ENCODE results near the gene LGALS3BP. TPM values are rescaled to one million over a fixed set of nuclear protein-coding genes. Genes with fewer than 3 reads are reported as not detected.

Gene LGALS3BP
- total RNA-seq, 1 experiment from 2014 or later = 57.9 TPM

DNA sequence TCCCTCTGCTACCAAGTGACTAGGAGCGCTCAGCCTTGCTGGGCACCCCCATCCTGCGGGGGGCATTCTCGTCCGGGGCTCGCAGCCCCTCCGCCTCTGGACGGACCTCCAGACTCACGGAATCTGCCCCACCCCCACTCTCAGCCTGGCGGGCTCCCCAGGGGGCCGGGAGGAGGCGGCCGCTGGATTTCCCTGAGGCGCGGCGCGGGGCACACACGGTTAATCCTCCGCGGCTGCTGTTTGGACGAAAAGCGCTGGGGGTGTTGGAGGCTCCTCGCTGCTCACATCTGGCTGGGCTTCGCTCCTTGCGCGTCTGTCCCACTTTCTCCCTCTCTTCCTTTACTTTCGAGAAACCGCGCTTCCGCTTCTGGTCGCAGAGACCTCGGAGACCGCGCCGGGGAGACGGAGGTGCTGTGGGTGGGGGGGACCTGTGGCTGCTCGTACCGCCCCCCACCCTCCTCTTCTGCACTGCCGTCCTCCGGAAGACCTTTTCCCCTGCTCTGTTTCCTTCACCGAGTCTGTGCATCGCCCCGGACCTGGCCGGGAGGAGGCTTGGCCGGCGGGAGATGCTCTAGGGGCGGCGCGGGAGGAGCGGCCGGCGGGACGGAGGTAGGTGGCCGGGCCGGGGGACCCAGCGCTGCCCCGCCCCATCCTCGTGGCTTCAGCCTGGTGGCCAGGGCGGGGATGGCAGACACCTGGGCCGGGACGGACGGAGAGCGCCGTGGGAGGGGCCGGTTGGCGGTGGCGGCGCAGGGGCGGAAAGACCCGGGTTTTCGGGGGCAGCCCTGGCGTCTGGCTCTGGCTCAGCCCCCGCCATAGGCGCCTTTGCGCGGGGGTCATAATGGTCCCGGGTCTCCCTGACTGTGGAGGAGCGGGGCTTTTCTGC is 44.4 kb upstream of the LGALS3BP start, which contains the start of gene C1QTNF1 (continued):
- TF ChIP-seq, protein P1, sequence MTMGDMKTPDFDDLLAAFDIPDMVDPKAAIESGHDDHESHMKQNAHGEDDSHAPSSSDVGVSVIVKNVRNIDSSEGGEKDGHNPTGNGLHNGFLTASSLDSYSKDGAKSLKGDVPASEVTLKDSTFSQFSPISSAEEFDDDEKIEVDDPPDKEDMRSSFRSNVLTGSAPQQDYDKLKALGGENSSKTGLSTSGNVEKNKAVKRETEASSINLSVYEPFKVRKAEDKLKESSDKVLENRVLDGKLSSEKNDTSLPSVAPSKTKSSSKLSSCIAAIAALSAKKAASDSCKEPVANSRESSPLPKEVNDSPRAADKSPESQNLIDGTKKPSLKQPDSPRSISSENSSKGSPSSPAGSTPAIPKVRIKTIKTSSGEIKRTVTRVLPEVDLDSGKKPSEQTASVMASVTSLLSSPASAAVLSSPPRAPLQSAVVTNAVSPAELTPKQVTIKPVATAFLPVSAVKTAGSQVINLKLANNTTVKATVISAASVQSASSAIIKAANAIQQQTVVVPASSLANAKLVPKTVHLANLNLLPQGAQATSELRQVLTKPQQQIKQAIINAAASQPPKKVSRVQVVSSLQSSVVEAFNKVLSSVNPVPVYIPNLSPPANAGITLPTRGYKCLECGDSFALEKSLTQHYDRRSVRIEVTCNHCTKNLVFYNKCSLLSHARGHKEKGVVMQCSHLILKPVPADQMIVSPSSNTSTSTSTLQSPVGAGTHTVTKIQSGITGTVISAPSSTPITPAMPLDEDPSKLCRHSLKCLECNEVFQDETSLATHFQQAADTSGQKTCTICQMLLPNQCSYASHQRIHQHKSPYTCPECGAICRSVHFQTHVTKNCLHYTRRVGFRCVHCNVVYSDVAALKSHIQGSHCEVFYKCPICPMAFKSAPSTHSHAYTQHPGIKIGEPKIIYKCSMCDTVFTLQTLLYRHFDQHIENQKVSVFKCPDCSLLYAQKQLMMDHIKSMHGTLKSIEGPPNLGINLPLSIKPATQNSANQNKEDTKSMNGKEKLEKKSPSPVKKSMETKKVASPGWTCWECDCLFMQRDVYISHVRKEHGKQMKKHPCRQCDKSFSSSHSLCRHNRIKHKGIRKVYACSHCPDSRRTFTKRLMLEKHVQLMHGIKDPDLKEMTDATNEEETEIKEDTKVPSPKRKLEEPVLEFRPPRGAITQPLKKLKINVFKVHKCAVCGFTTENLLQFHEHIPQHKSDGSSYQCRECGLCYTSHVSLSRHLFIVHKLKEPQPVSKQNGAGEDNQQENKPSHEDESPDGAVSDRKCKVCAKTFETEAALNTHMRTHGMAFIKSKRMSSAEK (CRISPR knock-in tag; IDR thresholded peaks at IDR 0.05; ENCODE audit: borderline replicate concordance) = no peak
- TF ChIP-seq, protein P2, sequence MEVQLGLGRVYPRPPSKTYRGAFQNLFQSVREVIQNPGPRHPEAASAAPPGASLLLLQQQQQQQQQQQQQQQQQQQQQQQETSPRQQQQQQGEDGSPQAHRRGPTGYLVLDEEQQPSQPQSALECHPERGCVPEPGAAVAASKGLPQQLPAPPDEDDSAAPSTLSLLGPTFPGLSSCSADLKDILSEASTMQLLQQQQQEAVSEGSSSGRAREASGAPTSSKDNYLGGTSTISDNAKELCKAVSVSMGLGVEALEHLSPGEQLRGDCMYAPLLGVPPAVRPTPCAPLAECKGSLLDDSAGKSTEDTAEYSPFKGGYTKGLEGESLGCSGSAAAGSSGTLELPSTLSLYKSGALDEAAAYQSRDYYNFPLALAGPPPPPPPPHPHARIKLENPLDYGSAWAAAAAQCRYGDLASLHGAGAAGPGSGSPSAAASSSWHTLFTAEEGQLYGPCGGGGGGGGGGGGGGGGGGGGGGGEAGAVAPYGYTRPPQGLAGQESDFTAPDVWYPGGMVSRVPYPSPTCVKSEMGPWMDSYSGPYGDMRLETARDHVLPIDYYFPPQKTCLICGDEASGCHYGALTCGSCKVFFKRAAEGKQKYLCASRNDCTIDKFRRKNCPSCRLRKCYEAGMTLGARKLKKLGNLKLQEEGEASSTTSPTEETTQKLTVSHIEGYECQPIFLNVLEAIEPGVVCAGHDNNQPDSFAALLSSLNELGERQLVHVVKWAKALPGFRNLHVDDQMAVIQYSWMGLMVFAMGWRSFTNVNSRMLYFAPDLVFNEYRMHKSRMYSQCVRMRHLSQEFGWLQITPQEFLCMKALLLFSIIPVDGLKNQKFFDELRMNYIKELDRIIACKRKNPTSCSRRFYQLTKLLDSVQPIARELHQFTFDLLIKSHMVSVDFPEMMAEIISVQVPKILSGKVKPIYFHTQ (CRISPR knock-in tag; IDR thresholded peaks at IDR 0.05) = no peak
- TF ChIP-seq FOXP1 (CRISPR knock-in tag; IDR thresholded peaks at IDR 0.05; ENCODE audit: borderline replicate concordance) = no peak
- TF ChIP-seq, protein P3, sequence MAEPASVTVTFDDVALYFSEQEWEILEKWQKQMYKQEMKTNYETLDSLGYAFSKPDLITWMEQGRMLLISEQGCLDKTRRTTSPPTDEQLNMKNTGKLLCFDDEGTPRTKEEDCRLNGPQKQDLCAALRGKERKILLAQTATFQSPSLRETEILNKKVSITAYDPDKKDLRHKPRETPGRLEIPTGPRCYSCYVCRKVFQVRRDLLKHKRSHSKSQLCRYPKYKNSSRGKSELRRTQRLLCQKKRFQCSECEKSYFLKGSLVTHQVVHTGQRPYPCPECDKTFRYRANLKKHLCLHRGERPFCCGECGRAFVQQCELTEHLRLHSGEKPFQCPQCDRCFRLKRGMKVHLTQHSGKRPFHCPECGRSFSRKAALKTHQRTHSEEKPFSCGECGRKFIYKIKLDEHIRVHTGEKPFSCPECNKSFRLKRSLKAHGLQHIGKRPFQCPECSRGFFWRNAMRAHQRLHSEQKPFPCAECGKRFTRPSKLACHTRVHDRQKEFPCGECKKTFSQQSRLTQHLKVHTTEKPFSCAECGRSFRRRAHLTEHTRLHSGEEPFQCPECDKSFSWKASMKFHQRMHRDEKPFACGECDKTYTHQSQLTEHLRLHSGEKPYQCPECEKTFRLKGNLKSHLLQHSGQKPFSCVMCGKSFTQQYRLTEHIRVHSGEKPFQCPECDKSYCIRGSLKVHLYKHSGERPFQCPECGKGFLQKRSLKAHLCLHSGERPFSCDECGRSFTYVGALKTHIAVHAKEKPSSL (CRISPR knock-in tag; conservative IDR thresholded peaks at IDR 0.05) = no peak
- TF ChIP-seq HMGA2 (CRISPR knock-in tag; IDR thresholded peaks at IDR 0.05) = no peak
- TF ChIP-seq, protein P4, sequence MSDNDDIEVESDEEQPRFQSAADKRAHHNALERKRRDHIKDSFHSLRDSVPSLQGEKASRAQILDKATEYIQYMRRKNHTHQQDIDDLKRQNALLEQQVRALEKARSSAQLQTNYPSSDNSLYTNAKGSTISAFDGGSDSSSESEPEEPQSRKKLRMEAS (CRISPR knock-in tag; IDR thresholded peaks at IDR 0.05) = peak; percentile 51; the same call in 1 of the 2 replicates
- no peak for TF ChIP-seq EMX1 (CRISPR knock-in tag; IDR thresholded peaks at IDR 0.05)
- no peak for TF ChIP-seq ETV6 (CRISPR knock-in tag; IDR thresholded peaks at IDR 0.05)
- TF ChIP-seq ZNF232 (CRISPR knock-in tag; IDR thresholded peaks at IDR 0.05) = no peak
- no peak for TF ChIP-seq CREB1 (CRISPR knock-in tag; IDR thresholded peaks at IDR 0.05)
- TF ChIP-seq, protein P5, sequence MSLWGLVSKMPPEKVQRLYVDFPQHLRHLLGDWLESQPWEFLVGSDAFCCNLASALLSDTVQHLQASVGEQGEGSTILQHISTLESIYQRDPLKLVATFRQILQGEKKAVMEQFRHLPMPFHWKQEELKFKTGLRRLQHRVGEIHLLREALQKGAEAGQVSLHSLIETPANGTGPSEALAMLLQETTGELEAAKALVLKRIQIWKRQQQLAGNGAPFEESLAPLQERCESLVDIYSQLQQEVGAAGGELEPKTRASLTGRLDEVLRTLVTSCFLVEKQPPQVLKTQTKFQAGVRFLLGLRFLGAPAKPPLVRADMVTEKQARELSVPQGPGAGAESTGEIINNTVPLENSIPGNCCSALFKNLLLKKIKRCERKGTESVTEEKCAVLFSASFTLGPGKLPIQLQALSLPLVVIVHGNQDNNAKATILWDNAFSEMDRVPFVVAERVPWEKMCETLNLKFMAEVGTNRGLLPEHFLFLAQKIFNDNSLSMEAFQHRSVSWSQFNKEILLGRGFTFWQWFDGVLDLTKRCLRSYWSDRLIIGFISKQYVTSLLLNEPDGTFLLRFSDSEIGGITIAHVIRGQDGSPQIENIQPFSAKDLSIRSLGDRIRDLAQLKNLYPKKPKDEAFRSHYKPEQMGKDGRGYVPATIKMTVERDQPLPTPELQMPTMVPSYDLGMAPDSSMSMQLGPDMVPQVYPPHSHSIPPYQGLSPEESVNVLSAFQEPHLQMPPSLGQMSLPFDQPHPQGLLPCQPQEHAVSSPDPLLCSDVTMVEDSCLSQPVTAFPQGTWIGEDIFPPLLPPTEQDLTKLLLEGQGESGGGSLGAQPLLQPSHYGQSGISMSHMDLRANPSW (CRISPR knock-in tag; conservative IDR thresholded peaks at IDR 0.05; ENCODE audit: low read depth) = no peak
- TF ChIP-seq TEAD4 (CRISPR knock-in tag; IDR thresholded peaks at IDR 0.05) = no peak
- TF ChIP-seq, protein P6, sequence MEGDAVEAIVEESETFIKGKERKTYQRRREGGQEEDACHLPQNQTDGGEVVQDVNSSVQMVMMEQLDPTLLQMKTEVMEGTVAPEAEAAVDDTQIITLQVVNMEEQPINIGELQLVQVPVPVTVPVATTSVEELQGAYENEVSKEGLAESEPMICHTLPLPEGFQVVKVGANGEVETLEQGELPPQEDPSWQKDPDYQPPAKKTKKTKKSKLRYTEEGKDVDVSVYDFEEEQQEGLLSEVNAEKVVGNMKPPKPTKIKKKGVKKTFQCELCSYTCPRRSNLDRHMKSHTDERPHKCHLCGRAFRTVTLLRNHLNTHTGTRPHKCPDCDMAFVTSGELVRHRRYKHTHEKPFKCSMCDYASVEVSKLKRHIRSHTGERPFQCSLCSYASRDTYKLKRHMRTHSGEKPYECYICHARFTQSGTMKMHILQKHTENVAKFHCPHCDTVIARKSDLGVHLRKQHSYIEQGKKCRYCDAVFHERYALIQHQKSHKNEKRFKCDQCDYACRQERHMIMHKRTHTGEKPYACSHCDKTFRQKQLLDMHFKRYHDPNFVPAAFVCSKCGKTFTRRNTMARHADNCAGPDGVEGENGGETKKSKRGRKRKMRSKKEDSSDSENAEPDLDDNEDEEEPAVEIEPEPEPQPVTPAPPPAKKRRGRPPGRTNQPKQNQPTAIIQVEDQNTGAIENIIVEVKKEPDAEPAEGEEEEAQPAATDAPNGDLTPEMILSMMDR (IDR thresholded peaks at IDR 0.05) = peak; percentile 24; the same call in 1 of the 2 replicates
- TF ChIP-seq ELF4 (CRISPR knock-in tag; IDR thresholded peaks at IDR 0.05; ENCODE audit: low read depth) = no peak
- no peak; the same call in 1 of the 2 replicates for TF ChIP-seq CBFB (CRISPR knock-in tag; IDR thresholded peaks at IDR 0.05; ENCODE audit: low read depth)
- TF ChIP-seq, protein P7, sequence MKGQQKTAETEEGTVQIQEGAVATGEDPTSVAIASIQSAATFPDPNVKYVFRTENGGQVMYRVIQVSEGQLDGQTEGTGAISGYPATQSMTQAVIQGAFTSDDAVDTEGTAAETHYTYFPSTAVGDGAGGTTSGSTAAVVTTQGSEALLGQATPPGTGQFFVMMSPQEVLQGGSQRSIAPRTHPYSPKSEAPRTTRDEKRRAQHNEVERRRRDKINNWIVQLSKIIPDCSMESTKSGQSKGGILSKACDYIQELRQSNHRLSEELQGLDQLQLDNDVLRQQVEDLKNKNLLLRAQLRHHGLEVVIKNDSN (CRISPR knock-in tag; IDR thresholded peaks at IDR 0.05) = 0 out of 2 replicates have a peak, but pooled peaks have one; percentile 22
- TF ChIP-seq GRHL2 (CRISPR knock-in tag; IDR thresholded peaks at IDR 0.05; ENCODE audit: insufficient replicate concordance, severe bottlenecking) = no peak
- TF ChIP-seq SMAD3 (CRISPR knock-in tag; IDR thresholded peaks at IDR 0.05; ENCODE audit: borderline replicate concordance) = no peak
- TF ChIP-seq, protein P8, sequence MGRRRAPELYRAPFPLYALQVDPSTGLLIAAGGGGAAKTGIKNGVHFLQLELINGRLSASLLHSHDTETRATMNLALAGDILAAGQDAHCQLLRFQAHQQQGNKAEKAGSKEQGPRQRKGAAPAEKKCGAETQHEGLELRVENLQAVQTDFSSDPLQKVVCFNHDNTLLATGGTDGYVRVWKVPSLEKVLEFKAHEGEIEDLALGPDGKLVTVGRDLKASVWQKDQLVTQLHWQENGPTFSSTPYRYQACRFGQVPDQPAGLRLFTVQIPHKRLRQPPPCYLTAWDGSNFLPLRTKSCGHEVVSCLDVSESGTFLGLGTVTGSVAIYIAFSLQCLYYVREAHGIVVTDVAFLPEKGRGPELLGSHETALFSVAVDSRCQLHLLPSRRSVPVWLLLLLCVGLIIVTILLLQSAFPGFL (CRISPR knock-in tag; IDR thresholded peaks at IDR 0.05; ENCODE audit: borderline replicate concordance) = no peak
- no peak for TF ChIP-seq ZNF263 (CRISPR knock-in tag; IDR thresholded peaks at IDR 0.05; ENCODE audit: low read depth)
- TF ChIP-seq FOXK1 (CRISPR knock-in tag; IDR thresholded peaks at IDR 0.05) = no peak

Measured in WTC11 (cell line).